NCI-H345 treated with DMSO at 0.1 percent for 48 hours (cell line): ENCODE results near the gene SHROOM3.

Experiments used
- DNase-seq: peaks from one replicate; lab custom pipeline; 2025; ENCODE audit not compliant: unreplicated experiment; lab: John Stamatoyannopoulos, UW

SHROOM3 gene

GRCh38 chr4:76620723-76621468 is 185.9 kb downstream of the SHROOM3 start:
- DNase-seq: no peak

GRCh38 chr4:76622126-76622525 is 187.1 kb downstream of the SHROOM3 start:
- DNase-seq: no peak

DNA sequence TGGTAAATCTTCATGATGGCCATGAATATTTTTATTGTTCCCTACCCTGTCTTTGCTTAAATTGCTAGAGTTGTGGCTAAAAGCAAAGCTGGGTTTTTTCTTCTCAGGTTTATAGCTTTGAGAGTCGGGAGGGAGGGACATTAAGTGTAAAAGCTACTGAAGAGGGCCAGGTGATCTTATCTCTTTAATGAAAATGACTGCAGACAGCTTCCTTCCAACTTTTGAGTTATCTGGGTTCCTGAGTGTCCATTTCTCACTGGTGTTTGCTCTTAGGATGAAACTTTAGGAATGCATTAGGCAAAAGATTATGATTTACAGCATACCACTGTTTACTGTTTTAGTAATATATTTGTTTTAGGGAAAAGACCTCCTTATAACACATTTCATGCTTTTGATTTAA is 187.7 kb downstream of the SHROOM3 start:
- no peak for DNase-seq

DNA sequence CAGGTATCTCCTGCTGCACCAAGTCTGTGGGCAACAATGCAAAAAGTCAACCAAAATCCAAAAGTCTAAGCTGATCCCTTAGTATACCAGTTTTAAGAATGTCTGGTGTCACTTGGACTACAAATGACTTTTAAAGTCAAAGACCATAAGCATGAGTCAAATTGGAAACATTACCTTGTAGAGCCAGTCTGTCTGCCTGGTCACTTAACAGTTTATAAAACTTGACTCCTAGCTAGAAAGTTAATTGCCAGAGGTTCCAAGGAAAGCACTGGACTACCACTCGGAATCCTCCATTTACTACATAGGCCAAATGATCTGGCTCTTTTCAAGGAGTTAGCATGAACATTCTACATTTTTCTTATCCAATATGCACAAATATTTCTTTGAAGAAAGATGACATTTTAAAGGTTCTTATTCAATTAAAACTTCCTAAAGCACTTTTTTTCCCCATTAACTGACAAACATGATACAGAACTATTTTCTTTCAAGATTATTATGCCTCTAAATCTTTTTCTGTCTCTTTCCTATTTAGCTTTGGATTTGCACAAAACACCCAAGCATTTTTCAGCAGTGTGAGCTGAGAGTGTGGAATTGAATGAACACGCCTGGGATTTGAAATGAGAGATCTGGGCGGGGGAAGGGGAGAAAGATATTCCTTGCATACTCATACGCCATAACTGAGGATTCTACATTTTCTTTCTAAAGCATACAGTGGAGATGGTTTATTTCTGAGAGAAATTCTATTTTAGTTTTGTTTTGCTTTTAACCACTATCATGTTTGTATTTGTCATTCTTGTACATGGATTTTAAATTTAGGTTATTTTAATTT is 188.4 kb downstream of the SHROOM3 start:
- DNase-seq: no peak

DNA sequence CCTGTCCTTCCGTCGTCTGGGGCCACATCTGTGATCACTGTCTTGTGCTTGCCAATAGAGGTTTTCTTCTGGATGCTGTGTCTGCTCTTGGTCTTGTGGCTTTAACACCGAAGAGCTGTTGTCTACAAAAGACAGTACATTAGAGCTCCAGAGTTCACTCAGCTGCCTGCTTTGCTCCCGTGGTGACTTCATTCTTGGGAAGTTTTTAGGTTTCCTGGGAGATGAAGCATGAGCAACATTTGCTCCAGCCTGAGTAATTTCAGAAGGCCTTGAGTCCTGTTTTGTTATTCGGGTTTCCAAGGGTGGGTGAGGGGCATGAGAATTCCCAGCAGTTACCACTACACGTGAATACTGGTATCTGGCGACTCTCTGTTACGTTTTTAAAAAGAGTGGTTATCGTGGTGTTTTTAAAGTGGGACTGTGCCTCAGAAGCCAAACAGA is 189.2 kb downstream of the SHROOM3 start:
- DNase-seq: no peak

GRCh38 chr4:76624931-76625715 is 190.1 kb downstream of the SHROOM3 start:
- DNase-seq: no peak

DNA sequence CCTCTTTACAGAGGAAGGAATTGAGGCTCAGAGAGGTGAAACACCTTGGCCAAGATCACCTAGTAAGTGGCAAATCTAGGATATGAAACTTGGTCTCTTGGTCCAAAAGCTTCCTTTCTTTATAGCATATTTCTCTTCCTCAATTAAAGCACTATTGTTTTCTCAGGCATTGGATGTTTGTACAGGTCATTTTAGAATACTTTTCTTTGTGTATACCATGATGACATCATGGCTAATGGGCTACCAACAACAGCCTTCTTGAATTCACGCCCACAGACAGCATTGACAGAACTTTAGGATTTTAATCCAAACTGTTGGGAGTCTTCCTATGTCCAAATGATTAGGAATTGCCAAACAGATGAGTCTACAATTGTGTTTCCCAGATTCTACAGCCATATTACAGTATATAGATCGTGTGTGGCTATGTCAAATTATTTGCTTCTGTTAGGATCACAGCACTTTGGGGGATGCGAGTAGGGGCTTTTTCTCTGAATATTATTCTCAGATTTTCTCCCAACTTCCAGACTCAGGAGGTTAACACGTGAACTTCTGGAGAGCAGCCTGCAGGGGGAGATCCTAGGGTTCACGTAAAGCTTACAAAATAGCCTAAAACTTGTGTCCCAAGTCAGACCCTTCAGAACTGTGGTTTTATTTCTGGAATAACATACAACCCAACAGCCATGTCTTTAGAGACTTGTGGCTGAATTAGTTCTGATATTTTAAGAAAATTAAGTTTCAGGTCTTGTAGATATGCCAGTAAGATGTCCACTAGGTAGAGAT is 191.8 kb downstream of the SHROOM3 start:
- DNase-seq: no peak

- DNase-seq: no peak
Measured at GRCh38 chr4:76628251-76628650, 193.2 kb downstream of the SHROOM3 start.

GRCh38 chr4:76630741-76631140 is 195.7 kb downstream of the SHROOM3 start:
- no peak for DNase-seq

DNA sequence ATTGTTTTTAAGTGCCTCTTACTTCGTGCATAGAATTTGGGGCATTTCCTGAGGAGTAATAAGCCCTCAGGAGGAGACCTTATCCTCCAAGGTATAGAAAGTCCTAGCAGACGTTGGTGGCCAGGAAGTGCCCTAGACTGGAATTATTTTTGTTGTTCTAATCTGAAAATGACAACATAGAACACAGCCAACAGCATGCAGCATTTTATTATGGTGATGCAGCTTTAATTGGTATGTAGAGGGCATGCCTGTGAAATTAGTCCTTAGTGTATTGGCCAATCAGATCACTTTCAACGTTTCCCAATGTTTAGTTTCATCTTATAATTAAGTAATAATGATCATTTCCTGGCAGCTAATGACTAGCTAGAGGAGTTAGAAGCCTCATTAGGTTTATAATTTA is 199.2 kb downstream of the SHROOM3 start:
- DNase-seq: no peak

DNA sequence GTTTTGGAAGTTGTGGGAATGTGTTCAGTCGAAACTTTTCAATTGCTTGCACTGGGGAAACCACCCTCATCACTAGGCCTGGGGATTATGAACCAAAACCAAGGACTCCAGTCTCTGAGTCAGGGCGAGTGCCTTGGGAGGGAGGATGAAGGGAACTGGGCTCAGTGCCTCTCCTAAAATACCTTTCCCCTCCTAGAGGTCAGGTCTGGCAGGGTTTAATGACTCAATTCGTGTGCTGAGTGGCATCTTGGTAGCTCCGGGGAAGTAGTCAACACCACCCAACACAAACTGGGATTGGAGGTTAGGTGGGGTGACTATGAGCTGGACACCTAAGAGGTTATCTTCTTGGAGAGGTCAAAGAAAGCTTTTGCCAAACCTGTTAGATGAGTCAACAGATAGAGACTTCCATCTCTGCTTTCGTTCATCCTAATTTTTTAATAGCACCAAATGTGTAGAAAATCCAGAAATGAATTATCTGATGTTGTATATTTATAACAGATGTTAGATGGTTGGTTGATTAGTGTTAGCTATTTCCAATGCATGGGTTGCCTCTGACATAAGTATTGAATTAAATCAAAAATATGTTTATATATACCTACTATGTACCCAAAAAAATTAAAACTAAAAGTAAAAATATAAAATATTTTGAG is 202.8 kb downstream of the SHROOM3 start:
- DNase-seq: no peak

DNA sequence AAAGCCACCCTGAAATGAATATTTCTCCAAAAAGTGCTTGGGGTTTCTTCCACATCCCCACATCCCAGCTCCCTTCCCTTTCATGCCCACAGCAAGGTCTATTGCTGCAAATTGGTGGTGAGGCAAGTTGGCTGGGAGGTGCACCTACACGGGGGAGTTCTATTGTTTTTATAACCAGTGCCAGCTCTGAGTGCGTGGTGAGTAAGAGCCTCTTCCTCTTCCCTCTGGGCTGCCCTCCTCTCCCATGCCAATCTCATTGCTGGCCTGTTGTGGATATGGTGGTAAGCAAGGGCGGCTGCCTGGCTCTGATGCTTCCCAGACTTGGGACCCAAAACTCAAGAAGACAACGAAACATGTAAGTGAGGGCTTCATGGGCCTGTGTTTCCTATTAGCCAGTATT is 204.3 kb downstream of the SHROOM3 start:
- no peak for DNase-seq

- peak; percentile 82 for DNase-seq
Measured at GRCh38 chr4:76640353-76640910, 205.4 kb downstream of the SHROOM3 start.

DNA sequence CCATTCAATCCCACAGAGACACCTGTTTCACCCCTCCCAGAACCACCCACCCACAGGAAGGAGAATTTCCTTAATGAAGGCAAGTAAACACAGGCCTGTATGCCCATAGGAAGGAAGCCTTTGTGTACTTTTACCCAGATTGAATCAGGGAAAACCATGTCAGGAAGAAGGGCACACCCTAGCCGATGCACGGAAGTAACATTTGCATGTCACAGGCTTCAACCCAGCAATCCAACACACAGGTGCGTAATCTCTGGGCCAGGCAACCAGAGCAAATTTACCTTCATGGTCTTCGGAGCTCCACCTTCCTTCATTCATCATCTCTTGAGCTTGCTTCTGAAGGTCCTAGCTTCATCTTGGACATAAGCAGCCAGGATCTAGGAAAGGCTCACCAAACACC is 206.3 kb downstream of the SHROOM3 start:
- DNase-seq: peak; percentile 71

GRCh38 chr4:76641758-76642157 is 206.7 kb downstream of the SHROOM3 start:
- peak; percentile 53 for DNase-seq

DNA sequence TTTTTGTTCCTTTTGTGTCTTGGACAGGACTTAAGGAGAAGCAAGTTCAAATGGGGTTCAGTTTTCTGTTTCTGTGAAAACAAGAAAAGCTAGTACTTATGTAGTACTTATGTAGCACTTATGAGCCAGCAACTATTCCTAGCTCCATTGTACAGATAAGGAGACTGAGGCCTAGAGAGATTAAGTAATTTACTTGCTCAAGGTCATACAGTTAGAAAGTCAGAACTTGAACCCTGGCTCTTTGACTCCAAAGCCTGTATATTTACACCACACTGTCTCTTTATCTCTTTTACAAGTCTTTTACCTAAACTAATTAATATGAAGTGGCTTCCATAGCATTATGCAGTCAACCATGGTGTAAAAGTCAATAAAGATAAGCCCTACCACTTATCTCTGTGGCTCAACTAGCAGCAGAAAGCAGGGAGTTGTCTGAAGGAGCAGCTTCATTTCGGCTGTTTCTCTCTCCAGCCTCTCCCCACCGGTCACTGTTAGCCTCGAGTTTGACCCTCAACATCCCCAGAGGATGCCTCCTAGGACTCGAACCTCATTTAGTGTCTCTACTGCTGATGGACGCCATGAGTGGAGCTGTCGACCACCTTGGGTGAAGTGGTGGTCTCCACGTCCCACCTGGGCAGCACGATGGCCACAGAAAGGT is 209.9 kb downstream of the SHROOM3 start:
- peak; percentile 6 for DNase-seq

DNA sequence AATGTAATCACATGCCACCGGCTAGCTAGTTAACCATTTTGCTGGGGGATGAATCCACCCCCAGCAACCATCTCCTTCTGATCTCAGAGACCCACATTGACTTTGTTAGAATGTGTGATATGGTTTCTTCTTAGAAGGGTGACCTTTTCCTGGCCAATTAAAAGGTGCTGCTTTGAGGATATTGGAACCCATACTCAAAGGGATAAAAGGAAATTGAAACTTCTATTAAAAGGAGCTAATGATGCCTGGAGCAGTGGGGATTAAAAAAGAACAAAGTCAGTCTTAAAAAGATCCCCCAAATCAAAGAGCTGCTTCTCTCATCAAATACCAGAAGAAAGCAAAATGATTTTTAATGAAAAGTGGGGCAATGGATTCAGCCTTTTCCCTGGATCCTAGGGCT is 214.1 kb downstream of the SHROOM3 start:
- no peak for DNase-seq

- no peak for DNase-seq
Measured at GRCh38 chr4:76651616-76652015, 216.6 kb downstream of the SHROOM3 start.

DNA sequence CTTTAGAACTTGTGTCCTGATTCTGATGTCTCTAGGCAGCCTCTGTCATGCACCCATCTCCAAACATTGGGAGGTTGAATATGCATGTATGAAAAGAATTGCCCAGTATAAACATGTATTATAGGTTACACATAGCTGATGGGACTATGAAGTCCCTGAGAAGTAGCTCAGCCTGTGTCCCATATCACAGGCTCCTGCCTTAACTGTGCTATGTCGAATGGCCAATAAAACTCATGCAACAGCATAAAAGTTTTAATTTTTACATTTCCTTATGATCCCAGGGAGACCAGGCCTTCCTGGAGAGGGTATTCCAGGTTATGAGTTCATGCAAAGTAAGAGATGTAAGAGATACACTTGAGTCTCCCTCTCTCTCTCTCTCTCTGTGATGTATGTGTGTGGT is 217.4 kb downstream of the SHROOM3 start:
- no peak for DNase-seq
